Prostate gland (tissue), 2 donors: ENCODE measurements around the gene PIK3CA. TPM values are rescaled to one million over a fixed set of nuclear protein-coding genes. Genes with fewer than 3 reads are reported as not detected.

Source experiments
- DNase-seq: peaks from one replicate; pipeline ENCODE4 v3.0.0-alpha.2; 2019; ENCODE audit warnings: low spot score
- H3K27ac ChIP-seq, 2 donors: fragments of 200-600 bp; sonication (generic); 2 replicates each; pipeline ENCODE4 v1.5.1; 2017 to 2019
- H3K27me3 ChIP-seq: fragments of 200-600 bp; sonication (generic); replicated peaks from 2 replicates; pipeline ENCODE4 v1.5.1; 2019; ENCODE audit not compliant: insufficient read depth
- H3K36me3 ChIP-seq, 2 donors: fragments of 200-600 bp; sonication (generic); 1 replicate in 1 of 2; 2 replicates in 1 of 2; pipeline versions ENCODE4 v1.5.1 to v1.8.1; 2017 to 2019
- H3K4me1 ChIP-seq: fragments of 200-600 bp; sonication (generic); replicated peaks from 2 replicates; pipeline ENCODE4 v1.5.1; 2019
- H3K4me3 ChIP-seq, 2 donors: fragments of 200-600 bp; sonication (generic); 2 replicates each; pipeline ENCODE4 v1.5.1; 2017 to 2019
- H3K9me3 ChIP-seq: fragments of 200-600 bp; sonication (generic); 2 replicates; pipeline ENCODE4 v1.5.1; 2017
- CTCF ChIP-seq, 4 experiments: fragments of 200-600 bp in 2 of 4; fragments of 450-650 bp in 2 of 4; sonication (generic) in 2 of 4; IDR thresholded peaks; 1 replicate in 3 of 4; 2 replicates in 1 of 4; pipeline ENCODE4 v1.5.1; 2016 to 2019; ENCODE audit warnings: antibody characterized with exemption in 4 of 4, mild to moderate bottlenecking in 2 of 4, moderate library complexity in 2 of 4
- POLR2A ChIP-seq: fragments of 450-650 bp; IDR thresholded peaks from one replicate; pipeline ENCODE4 v1.6.1; 2016; ENCODE audit warnings: antibody characterized with exemption, mild to moderate bottlenecking
- POLR2AphosphoS5 ChIP-seq: sonication (generic); formaldehyde crosslinking; IDR thresholded peaks from one replicate; pipeline ENCODE4 v1.6.1; 2017; ENCODE audit warnings: antibody characterized with exemption
- WGBS: methylation state at CpG from one replicate; pipeline ENCODE4 v1.1.5; 2018; 5-methylcytosine and 5-hydroxymethylcytosine counted together
- intact Hi-C: fragments of 100-400 bp; cut with DNase I; formaldehyde crosslinking; loops from one replicate; pipeline ENCODE4 v1.14.2; 2022
- total RNA-seq, 2 donors: library from RNA; depleted of rRNA; stranded (reverse); fragments of >200 nt; gene quantifications; one replicate each; pipeline ENCODE4 v1.1.0, GENCODE V29; 2016

The PIK3CA gene
- total RNA-seq, 2 donors from 2014 or later: 10.2 to 21.9 TPM

GRCh38 chr3:179189759-179190158 is 41.6 kb downstream of the PIK3CA start:
- no peaks in the 10 kb centered on the region for H3K9me3 ChIP-seq
- no peaks in the 10 kb centered on the region for H3K36me3 ChIP-seq
- no peak for DNase-seq
- H3K27ac ChIP-seq: no peak overlapping the region
- intact Hi-C loops: no loop called here
- H3K4me1 ChIP-seq: no peaks in the 10 kb centered on the region
- H3K4me3 ChIP-seq: no peak overlapping the region
- TF ChIP-seq CTCF (IDR thresholded peaks at IDR 0.05): no peak
- no peak for TF ChIP-seq POLR2A
- 48% methylated on average over 3 of the region's 3 CpGs for WGBS
- no peaks in the 10 kb centered on the region for H3K27me3 ChIP-seq

- 70% methylated on average over 6 of the region's 6 CpGs for WGBS
- intact Hi-C loops: no loop called here
- TF ChIP-seq POLR2A (no peak), CTCF (IDR thresholded peaks at IDR 0.05) (no peak), POLR2AphosphoS5 (no peak)
- Histone ChIP-seq H3K9me3 (no peaks in the 10 kb centered on the region), H3K27me3 (no peaks in the 10 kb centered on the region), H3K4me1 (no peaks in the 10 kb centered on the region), H3K36me3 (no peaks in the 10 kb centered on the region), H3K4me3 (no peak overlapping the region), H3K27ac (no peak overlapping the region)
- no peak for DNase-seq
Observed at GRCh38 chr3:179190581-179190980, 42.4 kb downstream of the PIK3CA start.

- TF ChIP-seq CTCF (IDR thresholded peaks at IDR 0.05) (no peak), POLR2A (no peak), POLR2AphosphoS5 (no peak)
- Histone ChIP-seq H3K4me3 (no peak overlapping the region), H3K9me3 (no peaks in the 10 kb centered on the region), H3K4me1 (no peaks in the 10 kb centered on the region), H3K27me3 (no peaks in the 10 kb centered on the region), H3K36me3 (no peaks in the 10 kb centered on the region), H3K27ac (no peak overlapping the region)
- DNase-seq: no peak
- WGBS: 84% methylated on average over 3 of the region's 3 CpGs
- intact Hi-C loops: no loop called here
Observed at GRCh38 chr3:179192542-179192941, 44.4 kb downstream of the PIK3CA start.

GRCh38 chr3:179194931-179195330 is 46.8 kb downstream of the PIK3CA start:
- Histone ChIP-seq H3K27ac (no peak overlapping the region), H3K4me1 (no peaks in the 10 kb centered on the region), H3K27me3 (no peaks in the 10 kb centered on the region), H3K4me3 (no peak overlapping the region), H3K9me3 (no peaks in the 10 kb centered on the region), H3K36me3 (no peaks in the 10 kb centered on the region)
- TF ChIP-seq POLR2AphosphoS5 (no peak), POLR2A (no peak), CTCF (IDR thresholded peaks at IDR 0.05) (no peak)
- intact Hi-C loops: no loop called here
- no peak for DNase-seq
- WGBS: 57% methylated on average over 4 of the region's 4 CpGs

GRCh38 chr3:179196098-179196497 is 47.9 kb downstream of the PIK3CA start:
- no peak for DNase-seq
- Histone ChIP-seq H3K36me3 (no peaks in the 10 kb centered on the region), H3K4me1 (no peaks in the 10 kb centered on the region), H3K9me3 (no peaks in the 10 kb centered on the region), H3K27ac (no peak overlapping the region), H3K4me3 (no peak overlapping the region), H3K27me3 (no peaks in the 10 kb centered on the region)
- TF ChIP-seq POLR2A (no peak), CTCF (IDR thresholded peaks at IDR 0.05) (no peak), POLR2AphosphoS5 (no peak)
- intact Hi-C loops: no loop called here
- 24% methylated on average over 1 of the region's 1 CpG for WGBS
